Suppressor macrophage (primary cell): ENCODE measurements around the gene DPYD.

ENCODE experiments used
- DNase-seq, 4 experiments: peaks; one replicate each; pipeline ENCODE4 v3.0.0-alpha.2; 2020 to 2022

Gene DPYD

GRCh38 chr1:97192872-97193572 is 727.8 kb downstream of the DPYD start:
- DNase-seq, result no peak

DNA sequence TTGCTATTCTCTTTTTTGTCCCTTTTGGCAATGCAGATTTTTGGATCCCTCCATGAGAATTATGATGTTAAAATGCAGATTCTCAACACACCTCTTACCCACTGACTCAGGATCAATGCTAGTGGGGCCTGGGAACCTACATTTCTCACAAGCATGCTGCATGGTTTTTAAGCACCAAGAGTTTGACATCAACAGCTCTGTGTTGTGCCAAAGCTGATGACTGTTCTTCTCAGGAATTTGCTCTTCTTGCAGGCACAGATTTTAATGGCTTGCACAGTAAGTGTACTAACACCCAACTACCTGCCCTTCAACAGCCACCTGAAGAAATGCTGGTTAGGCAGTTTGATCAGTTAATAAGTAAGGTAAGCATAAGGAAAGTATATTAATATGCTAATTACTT is 730.5 kb downstream of the DPYD start:
- no peak for DNase-seq

DNA sequence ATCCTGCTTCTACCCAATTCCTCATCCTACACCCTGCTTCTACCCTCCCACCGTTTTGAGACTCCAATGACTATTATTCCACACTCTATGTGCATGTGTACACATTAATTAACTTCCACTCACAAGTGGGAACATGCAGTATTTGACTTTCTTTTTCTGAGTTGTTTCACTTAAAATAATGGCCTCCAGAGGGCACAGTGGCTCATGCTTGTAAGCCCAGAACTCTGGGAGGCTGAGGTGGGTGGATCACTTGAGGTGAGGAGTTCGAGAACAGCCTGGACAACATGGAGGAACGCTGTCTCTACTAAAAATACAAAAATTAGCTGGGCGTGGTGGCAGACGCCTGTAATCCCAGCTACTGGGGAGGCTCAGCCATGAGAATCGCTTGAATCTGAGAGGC is 734.5 kb downstream of the DPYD start:
- peak in 3 of 4 experiments; percentile 5 to 17 (median 12) for DNase-seq

DNA sequence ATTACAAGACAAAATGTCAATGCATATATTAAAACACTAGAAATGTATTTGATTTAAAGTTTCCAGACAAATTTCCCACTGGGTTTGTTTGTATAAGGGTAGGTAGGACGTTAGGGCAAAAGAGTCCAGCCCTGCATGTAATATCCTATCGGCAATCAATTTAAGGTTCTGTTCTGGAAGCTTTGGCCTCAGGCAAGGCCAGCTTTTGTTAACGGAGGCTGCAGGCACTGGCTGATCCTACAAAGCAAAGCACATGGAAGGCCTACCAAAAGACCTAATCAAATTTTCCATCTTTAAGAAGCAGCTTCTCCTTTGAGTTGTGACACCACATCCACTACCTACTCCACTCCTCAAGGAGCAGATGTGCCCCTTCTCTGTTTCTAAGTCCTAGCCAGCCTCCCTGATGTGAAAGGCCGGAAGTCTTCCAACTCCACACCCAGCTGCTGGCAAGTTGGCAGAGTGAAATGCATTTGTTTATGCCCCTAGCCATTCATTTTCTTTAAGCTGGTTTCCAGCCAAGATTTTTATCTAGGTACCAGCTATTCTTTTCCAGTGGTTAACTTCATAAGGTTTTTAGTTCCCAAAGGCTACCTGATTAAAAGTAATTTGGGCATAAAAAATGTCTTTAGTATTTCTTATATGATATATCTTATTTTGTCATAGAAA is 746.7 kb downstream of the DPYD start:
- DNase-seq, result no peak

GRCh38 chr1:97170300-97170699 is 750.5 kb downstream of the DPYD start:
- no peak for DNase-seq

DNA sequence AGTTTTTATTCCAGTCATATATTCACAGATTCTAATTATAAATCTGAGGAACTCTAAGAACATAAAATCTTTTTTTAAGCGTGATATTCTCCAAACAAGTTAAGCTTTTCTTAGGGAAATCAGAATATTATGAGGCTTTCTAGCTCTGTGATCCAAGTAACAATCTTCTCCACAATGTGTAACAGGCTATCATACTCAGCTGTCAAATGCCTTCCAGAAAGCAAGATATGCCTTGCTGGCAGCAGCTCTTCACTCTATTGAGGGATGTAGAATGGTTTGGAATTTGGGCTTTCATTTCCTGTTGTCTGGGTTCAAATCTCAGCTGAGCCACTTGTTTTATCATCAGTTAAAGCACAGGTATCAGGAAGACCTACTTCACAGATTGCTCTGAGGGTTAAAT is 752.8 kb downstream of the DPYD start:
- DNase-seq, result no peak

GRCh38 chr1:97167246-97167645 is 753.6 kb downstream of the DPYD start:
- DNase-seq, result no peak

GRCh38 chr1:97166626-97167025 is 754.2 kb downstream of the DPYD start:
- no peak for DNase-seq

DNA sequence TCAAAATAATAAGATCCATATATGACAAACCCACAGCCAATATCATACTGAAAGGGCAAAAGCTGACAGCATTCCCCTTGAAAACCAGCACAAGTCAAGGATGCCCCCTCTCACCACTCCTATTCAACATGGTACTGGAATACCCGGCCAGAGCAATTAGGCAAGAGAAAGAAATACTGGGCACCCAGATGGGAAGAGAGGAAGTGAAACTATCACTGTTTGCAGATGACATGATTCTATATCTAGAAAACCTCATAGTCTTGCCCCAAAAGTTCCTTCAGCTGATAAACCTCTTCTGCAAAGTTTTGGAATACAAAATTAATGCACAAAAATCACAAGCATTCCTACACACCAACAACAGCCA is 756.6 kb downstream of the DPYD start:
- peak; percentile 41 to 75 (median 60) for DNase-seq

DNA sequence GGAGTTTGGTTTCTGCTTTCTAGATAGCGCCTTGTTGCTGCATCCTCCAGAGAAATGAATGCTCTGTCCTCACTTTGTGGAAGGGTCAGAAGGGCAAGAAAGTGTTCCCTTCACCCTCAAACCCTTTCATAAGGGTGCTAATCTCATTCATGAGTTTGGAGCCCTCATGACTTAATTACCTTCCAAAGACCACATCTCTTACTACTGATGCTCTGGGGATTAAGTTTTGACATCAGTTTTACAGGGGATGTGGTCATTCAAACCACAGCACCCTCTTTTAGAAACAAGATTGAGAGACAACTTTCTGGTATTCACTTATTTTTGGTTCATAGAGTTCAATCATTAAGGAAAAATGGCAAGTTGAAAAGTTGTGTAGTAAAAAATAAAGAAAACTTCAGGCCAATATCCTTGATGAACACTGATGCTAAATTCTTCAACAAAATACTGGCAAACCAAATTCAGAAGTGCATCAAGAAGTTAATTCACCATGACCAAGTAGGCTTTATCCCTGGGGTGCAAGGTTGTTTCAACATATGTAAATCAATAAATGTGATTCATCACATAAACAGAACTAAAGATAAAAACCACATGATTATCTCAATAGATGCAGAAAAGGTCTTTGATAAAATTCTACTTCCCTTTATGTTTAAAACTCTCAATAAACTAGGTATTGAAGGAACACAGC is 757.1 kb downstream of the DPYD start:
- DNase-seq, result no peak

DNA sequence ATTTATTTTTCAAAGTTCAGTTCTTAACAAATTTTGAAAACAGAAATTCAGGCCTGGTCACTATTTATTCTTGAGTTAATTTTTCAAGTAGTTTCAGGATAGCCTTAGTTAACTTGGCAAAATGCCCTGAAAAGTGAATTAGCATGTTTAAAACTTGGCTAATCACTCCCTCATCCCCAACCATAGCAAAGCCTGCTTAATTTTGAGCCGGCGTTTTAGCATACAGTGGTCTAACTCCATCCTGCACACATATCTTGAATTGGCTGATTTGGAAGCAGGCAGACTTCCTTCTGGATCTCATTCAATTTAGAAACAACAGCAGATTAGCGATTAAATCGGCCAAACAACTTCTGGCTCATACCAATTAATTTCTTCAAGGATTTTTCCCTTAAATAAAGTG is 760.0 kb downstream of the DPYD start:
- DNase-seq, result peak in 1 of 4 experiments; percentile 13

- DNase-seq, result peak in 1 of 4 experiments; percentile 12
These were observed 761.5 kb downstream of the DPYD start for GRCh38 chr1:97159342-97159741.

- no peak for DNase-seq
These were observed 762.1 kb downstream of the DPYD start for GRCh38 chr1:97158691-97159096.

DNA sequence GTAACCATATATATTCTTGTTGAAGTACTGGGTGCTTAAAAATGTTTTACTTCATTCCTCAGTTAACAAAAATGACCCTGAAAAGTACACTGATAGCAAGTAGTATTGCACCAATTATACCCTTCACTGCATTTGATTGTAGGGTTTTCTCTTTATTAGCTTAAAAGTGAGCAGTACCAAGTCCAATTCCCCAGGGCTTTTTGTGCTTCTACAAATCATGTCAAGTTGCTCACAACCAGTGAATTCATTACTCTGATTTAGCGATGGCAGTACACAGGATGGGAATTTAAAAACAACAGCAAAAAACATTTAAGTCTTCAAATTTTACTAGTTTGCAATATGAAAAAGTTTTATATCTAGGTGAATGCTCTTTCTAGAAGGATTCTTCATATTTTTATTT is 762.8 kb downstream of the DPYD start:
- no peak for DNase-seq

- DNase-seq, result no peak
These were observed 769.2 kb downstream of the DPYD start for GRCh38 chr1:97151651-97152050.

GRCh38 chr1:97145321-97145956 is 775.4 kb downstream of the DPYD start:
- DNase-seq, result no peak

DNA sequence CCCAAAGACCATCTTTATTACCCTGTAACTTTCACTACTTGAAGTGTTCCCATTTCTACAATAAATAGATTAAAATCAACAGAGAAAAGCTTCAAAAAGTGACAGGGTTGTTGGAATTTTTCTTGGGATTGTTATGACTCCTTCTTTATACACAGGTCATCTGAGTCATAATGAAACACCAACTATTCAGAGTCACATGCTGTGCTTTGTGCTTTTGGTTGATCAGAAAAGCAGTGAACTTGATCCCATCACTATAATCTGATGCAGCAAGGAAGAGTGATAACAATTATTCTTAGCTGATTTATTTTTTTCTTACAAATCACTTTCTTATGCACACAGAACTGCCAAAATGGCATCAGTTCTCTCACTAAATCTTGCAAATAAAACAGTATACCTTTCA is 776.3 kb downstream of the DPYD start:
- no peak for DNase-seq

- no peak for DNase-seq
These were observed 777.5 kb downstream of the DPYD start for GRCh38 chr1:97143236-97143882.

- no peak for DNase-seq
These were observed 780.2 kb downstream of the DPYD start for GRCh38 chr1:97140611-97141010.

- DNase-seq, result no peak
These were observed 781.3 kb downstream of the DPYD start for GRCh38 chr1:97139512-97139911.

GRCh38 chr1:97138515-97139032 is 782.3 kb downstream of the DPYD start:
- DNase-seq, result no peak

- DNase-seq, result peak; percentile 28 to 61 (median 55)
These were observed 782.8 kb downstream of the DPYD start for GRCh38 chr1:97137862-97138514.
